ENCODE results near the gene SRGAP3. TPM values are rescaled to one million over a fixed set of nuclear protein-coding genes. Genes with fewer than 3 reads are reported as not detected.

SRGAP3 gene
- total and polyA plus RNA-seq, 7 experiments from 2014 or later, result 1.4 to 6.0 (median 4.6) TPM

GRCh38 chr3:8945890-8946600 lies 303.4 kb downstream of the SRGAP3 start:
- Histone ChIP-seq H3K27ac (ENCODE audit: low read depth, low read length) (no peak overlapping the region), H3K27me3 (ENCODE audit: control insufficient read depth in 2 of 2, insufficient read depth in 2 of 2, low read length in 2 of 2) (no peaks in the 10 kb centered on the region), H3K9me3 (ENCODE audit: control insufficient read depth in 2 of 3, low read length in 3 of 3) (peaks cover 0 to 5% (median 4%) of the 10 kb centered on the region in 3 experiments), H3K4me3 (ENCODE audit: low read length) (no peak overlapping the region), H3K4me1 (ENCODE audit: control insufficient read depth in 2 of 2, insufficient read depth in 2 of 2, low read length in 2 of 2) (no peaks in the 10 kb centered on the region), H3K36me3 (ENCODE audit: control insufficient read depth in 2 of 3, insufficient read depth in 3 of 3, low read length in 3 of 3) (peaks cover 0 to 24% (median 0%) of the 10 kb centered on the region in 3 experiments)
- H3K27me3 Mint-ChIP-seq, result no peaks in the 10 kb centered on the region
- ATAC-seq (no peak), DNase-seq (no peak)
- CTCF ChIA-PET, result no interaction called here
- POLR2A ChIA-PET, result no interaction called here
- intact Hi-C loops (cut with micrococcal nuclease), result no loop called here
- H3K4me1 Mint-ChIP-seq, result peaks cover 3 to 13% (median 6%) of the 10 kb centered on the region in 7 donors
- H3K4me3 Mint-ChIP-seq, result no peak overlapping the region
- peaks cover 18 to 71% (median 46%) of the 10 kb centered on the region in 5 donors for H3K36me3 Mint-ChIP-seq
- H3K9me3 Mint-ChIP-seq, result peaks cover 2 to 19% (median 13%) of the 10 kb centered on the region in 11 donors
- H3K27ac Mint-ChIP-seq, result no peak overlapping the region

- peaks cover 18 to 64% (median 55%) of the 10 kb centered on the region in 5 donors for H3K36me3 Mint-ChIP-seq
- no peak for ATAC-seq
Measured at GRCh38 chr3:8942746-8943488, 306.5 kb downstream of the SRGAP3 start.

GRCh38 chr3:8942115-8942514 lies 307.3 kb downstream of the SRGAP3 start:
- peaks cover 18 to 56% (median 52%) of the 10 kb centered on the region in 5 donors for H3K36me3 Mint-ChIP-seq
- intact Hi-C loops (cut with micrococcal nuclease), result no loop called here
- peaks cover 2 to 19% (median 13%) of the 10 kb centered on the region in 11 donors for H3K9me3 Mint-ChIP-seq
- H3K27ac ChIP-seq (ENCODE audit: low read depth, low read length), result no peak overlapping the region
- ChIA-PET CTCF (no interaction called here), POLR2A (no interaction called here)
- no peak overlapping the region for H3K4me3 ChIP-seq (ENCODE audit: low read length)
- peaks cover 0 to 32% (median 0%) of the 10 kb centered on the region in 3 experiments for H3K36me3 ChIP-seq (ENCODE audit: control insufficient read depth in 2 of 3, insufficient read depth in 3 of 3, low read length in 3 of 3)
- ATAC-seq, result no peak
- peaks cover 0 to 5% (median 4%) of the 10 kb centered on the region in 3 experiments for H3K9me3 ChIP-seq (ENCODE audit: control insufficient read depth in 2 of 3, low read length in 3 of 3)
- H3K4me1 ChIP-seq (ENCODE audit: control insufficient read depth in 2 of 2, insufficient read depth in 2 of 2, low read length in 2 of 2), result no peaks in the 10 kb centered on the region
- H3K27me3 Mint-ChIP-seq, result no peaks in the 10 kb centered on the region
- peaks cover 0 to 3% (median 0%) of the 10 kb centered on the region in 7 donors for H3K4me1 Mint-ChIP-seq
- DNase-seq, result no peak
- H3K27ac Mint-ChIP-seq, result no peak overlapping the region
- no peaks in the 10 kb centered on the region for H3K27me3 ChIP-seq (ENCODE audit: control insufficient read depth in 2 of 2, insufficient read depth in 2 of 2, low read length in 2 of 2)
- no peak overlapping the region for H3K4me3 Mint-ChIP-seq

More at GRCh38 chr3:8942746-8943488, 306.5 kb downstream of the SRGAP3 start:
- Histone ChIP-seq H3K4me3 (ENCODE audit: low read length) (no peak overlapping the region), H3K9me3 (ENCODE audit: control insufficient read depth in 2 of 3, low read length in 3 of 3) (peaks cover 0 to 5% (median 4%) of the 10 kb centered on the region in 3 experiments), H3K4me1 (ENCODE audit: control insufficient read depth in 2 of 2, insufficient read depth in 2 of 2, low read length in 2 of 2) (no peaks in the 10 kb centered on the region), H3K27me3 (ENCODE audit: control insufficient read depth in 2 of 2, insufficient read depth in 2 of 2, low read length in 2 of 2) (no peaks in the 10 kb centered on the region), H3K36me3 (ENCODE audit: control insufficient read depth in 2 of 3, insufficient read depth in 3 of 3, low read length in 3 of 3) (peaks cover 0 to 32% (median 0%) of the 10 kb centered on the region in 3 experiments), H3K27ac (ENCODE audit: low read depth, low read length) (no peak overlapping the region)
- ChIA-PET CTCF (no interaction called here), POLR2A (no interaction called here)
- H3K27me3 Mint-ChIP-seq, result no peaks in the 10 kb centered on the region
- H3K9me3 Mint-ChIP-seq, result peaks cover 2 to 19% (median 13%) of the 10 kb centered on the region in 11 donors
- intact Hi-C loops (cut with micrococcal nuclease), result no loop called here
- H3K27ac Mint-ChIP-seq, result no peak overlapping the region
- no peak overlapping the region for H3K4me3 Mint-ChIP-seq
- peaks cover 0 to 3% (median 0%) of the 10 kb centered on the region in 7 donors for H3K4me1 Mint-ChIP-seq
- DNase-seq, result no peak

GRCh38 chr3:8938021-8938420 lies 311.4 kb downstream of the SRGAP3 start:
- CTCF ChIA-PET, result no interaction called here
- no peak overlapping the region for H3K27ac Mint-ChIP-seq
- peaks cover 0 to 3% (median 0%) of the 10 kb centered on the region in 7 donors for H3K4me1 Mint-ChIP-seq
- POLR2A ChIA-PET, result no interaction called here
- no peaks in the 10 kb centered on the region for H3K4me1 ChIP-seq (ENCODE audit: control insufficient read depth in 2 of 2, insufficient read depth in 2 of 2, low read length in 2 of 2)
- no peak overlapping the region for H3K27ac ChIP-seq (ENCODE audit: low read depth, low read length)
- DNase-seq, result no peak
- no peaks in the 10 kb centered on the region for H3K27me3 Mint-ChIP-seq
- intact Hi-C loops (cut with micrococcal nuclease), result no loop called here
- peaks cover 0 to 28% (median 0%) of the 10 kb centered on the region in 3 experiments for H3K36me3 ChIP-seq (ENCODE audit: control insufficient read depth in 2 of 3, insufficient read depth in 3 of 3, low read length in 3 of 3)
- no peak overlapping the region for H3K4me3 Mint-ChIP-seq
- H3K27me3 ChIP-seq (ENCODE audit: control insufficient read depth in 2 of 2, insufficient read depth in 2 of 2, low read length in 2 of 2), result no peaks in the 10 kb centered on the region
- H3K36me3 Mint-ChIP-seq, result peaks cover 5 to 44% (median 27%) of the 10 kb centered on the region in 5 donors
- H3K9me3 Mint-ChIP-seq, result peaks cover 0 to 7% (median 5%) of the 10 kb centered on the region in 11 donors
- H3K4me3 ChIP-seq (ENCODE audit: low read length), result no peak overlapping the region
- H3K9me3 ChIP-seq (ENCODE audit: control insufficient read depth in 2 of 3, low read length in 3 of 3), result no peaks in the 10 kb centered on the region
- ATAC-seq, result no peak

- H3K36me3 Mint-ChIP-seq, result peaks cover 0 to 38% (median 20%) of the 10 kb centered on the region in 5 donors
- POLR2A ChIA-PET, result no interaction called here
- intact Hi-C loops (cut with micrococcal nuclease), result no loop called here
Measured at GRCh38 chr3:8937064-8938020, 312.1 kb downstream of the SRGAP3 start.

GRCh38 chr3:8932507-8932906 lies 316.9 kb downstream of the SRGAP3 start:
- no peaks in the 10 kb centered on the region for H3K4me1 Mint-ChIP-seq
- no peak overlapping the region for H3K27ac Mint-ChIP-seq
- Histone ChIP-seq H3K27ac (ENCODE audit: low read depth, low read length) (no peak overlapping the region), H3K27me3 (ENCODE audit: control insufficient read depth in 2 of 2, insufficient read depth in 2 of 2, low read length in 2 of 2) (no peaks in the 10 kb centered on the region), H3K4me3 (ENCODE audit: low read length) (no peak overlapping the region), H3K4me1 (ENCODE audit: control insufficient read depth in 2 of 2, insufficient read depth in 2 of 2, low read length in 2 of 2) (no peaks in the 10 kb centered on the region), H3K9me3 (ENCODE audit: control insufficient read depth in 2 of 3, low read length in 3 of 3) (no peaks in the 10 kb centered on the region), H3K36me3 (ENCODE audit: control insufficient read depth in 2 of 3, insufficient read depth in 3 of 3, low read length in 3 of 3) (peaks cover 0 to 8% (median 0%) of the 10 kb centered on the region in 3 experiments)
- no peak overlapping the region for H3K4me3 Mint-ChIP-seq
- POLR2A ChIA-PET, result no interaction called here
- ATAC-seq (no peak), DNase-seq (no peak)
- intact Hi-C loops (cut with micrococcal nuclease), result no loop called here
- no peaks in the 10 kb centered on the region for H3K27me3 Mint-ChIP-seq
- H3K9me3 Mint-ChIP-seq, result peaks cover 0 to 1% (median 0%) of the 10 kb centered on the region in 11 donors
- CTCF ChIA-PET, result no interaction called here
- peaks cover 0 to 25% (median 8%) of the 10 kb centered on the region in 5 donors for H3K36me3 Mint-ChIP-seq

More at GRCh38 chr3:8937064-8938020, 312.1 kb downstream of the SRGAP3 start:
- DNase-seq, result no peak
- H3K27ac Mint-ChIP-seq, result no peak overlapping the region
- Histone ChIP-seq H3K4me3 (ENCODE audit: low read length) (no peak overlapping the region), H3K4me1 (ENCODE audit: control insufficient read depth in 2 of 2, insufficient read depth in 2 of 2, low read length in 2 of 2) (no peaks in the 10 kb centered on the region), H3K36me3 (ENCODE audit: control insufficient read depth in 2 of 3, insufficient read depth in 3 of 3, low read length in 3 of 3) (peaks cover 0 to 24% (median 0%) of the 10 kb centered on the region in 3 experiments), H3K27me3 (ENCODE audit: control insufficient read depth in 2 of 2, insufficient read depth in 2 of 2, low read length in 2 of 2) (no peaks in the 10 kb centered on the region), H3K9me3 (ENCODE audit: control insufficient read depth in 2 of 3, low read length in 3 of 3) (no peaks in the 10 kb centered on the region), H3K27ac (ENCODE audit: low read depth, low read length) (no peak overlapping the region)
- H3K9me3 Mint-ChIP-seq, result peaks cover 0 to under 1% (median 0%) of the 10 kb centered on the region in 11 donors
- no peak overlapping the region for H3K4me3 Mint-ChIP-seq
- peaks cover 0 to 3% (median 0%) of the 10 kb centered on the region in 7 donors for H3K4me1 Mint-ChIP-seq
- CTCF ChIA-PET, result no interaction called here
- ATAC-seq, result no peak
- H3K27me3 Mint-ChIP-seq, result no peaks in the 10 kb centered on the region
